GM19328 (cell line): ENCODE measurements around the gene ISG15.
A peak's percentile ranks its signal among the peaks of the same experiment; 100 is the strongest.

ENCODE experiments used
- ATAC-seq: cut with Tn5 transposase; IDR thresholded peaks from one replicate; pipeline ENCODE4 v1.9.1; 2021; ENCODE audit warnings: mild to moderate bottlenecking, moderate library complexity; ENCODE audit not compliant: unreplicated experiment

ISG15 gene

GRCh38 chr1:1058088-1058905 lies 45.0 kb downstream of the ISG15 start:
- no peak for ATAC-seq

GRCh38 chr1:1058921-1059493 lies 45.7 kb downstream of the ISG15 start:
- ATAC-seq, result peak; percentile 22

- ATAC-seq, result peak; percentile 63
Measured at GRCh38 chr1:1059494-1060280, 46.4 kb downstream of the ISG15 start.

- no peak for ATAC-seq
Measured at GRCh38 chr1:1060281-1061000, 47.1 kb downstream of the ISG15 start.

GRCh38 chr1:1061682-1062345 lies 48.5 kb downstream of the ISG15 start:
- no peak for ATAC-seq

- no peak for ATAC-seq
Measured at GRCh38 chr1:1062348-1063163, 49.3 kb downstream of the ISG15 start.

- no peak for ATAC-seq
Measured at GRCh38 chr1:1063261-1063944, 50.1 kb downstream of the ISG15 start.
